ENCODE measurements around the gene GPR158.
A peak's percentile ranks its signal among the peaks of the same experiment; 100 is the strongest.
"Not testable (repeated sequence)": the region's sequence is repeated elsewhere in the genome, so short reads cannot be mapped to it uniquely, and the experiment has no call there.

Gene GPR158, protein sequence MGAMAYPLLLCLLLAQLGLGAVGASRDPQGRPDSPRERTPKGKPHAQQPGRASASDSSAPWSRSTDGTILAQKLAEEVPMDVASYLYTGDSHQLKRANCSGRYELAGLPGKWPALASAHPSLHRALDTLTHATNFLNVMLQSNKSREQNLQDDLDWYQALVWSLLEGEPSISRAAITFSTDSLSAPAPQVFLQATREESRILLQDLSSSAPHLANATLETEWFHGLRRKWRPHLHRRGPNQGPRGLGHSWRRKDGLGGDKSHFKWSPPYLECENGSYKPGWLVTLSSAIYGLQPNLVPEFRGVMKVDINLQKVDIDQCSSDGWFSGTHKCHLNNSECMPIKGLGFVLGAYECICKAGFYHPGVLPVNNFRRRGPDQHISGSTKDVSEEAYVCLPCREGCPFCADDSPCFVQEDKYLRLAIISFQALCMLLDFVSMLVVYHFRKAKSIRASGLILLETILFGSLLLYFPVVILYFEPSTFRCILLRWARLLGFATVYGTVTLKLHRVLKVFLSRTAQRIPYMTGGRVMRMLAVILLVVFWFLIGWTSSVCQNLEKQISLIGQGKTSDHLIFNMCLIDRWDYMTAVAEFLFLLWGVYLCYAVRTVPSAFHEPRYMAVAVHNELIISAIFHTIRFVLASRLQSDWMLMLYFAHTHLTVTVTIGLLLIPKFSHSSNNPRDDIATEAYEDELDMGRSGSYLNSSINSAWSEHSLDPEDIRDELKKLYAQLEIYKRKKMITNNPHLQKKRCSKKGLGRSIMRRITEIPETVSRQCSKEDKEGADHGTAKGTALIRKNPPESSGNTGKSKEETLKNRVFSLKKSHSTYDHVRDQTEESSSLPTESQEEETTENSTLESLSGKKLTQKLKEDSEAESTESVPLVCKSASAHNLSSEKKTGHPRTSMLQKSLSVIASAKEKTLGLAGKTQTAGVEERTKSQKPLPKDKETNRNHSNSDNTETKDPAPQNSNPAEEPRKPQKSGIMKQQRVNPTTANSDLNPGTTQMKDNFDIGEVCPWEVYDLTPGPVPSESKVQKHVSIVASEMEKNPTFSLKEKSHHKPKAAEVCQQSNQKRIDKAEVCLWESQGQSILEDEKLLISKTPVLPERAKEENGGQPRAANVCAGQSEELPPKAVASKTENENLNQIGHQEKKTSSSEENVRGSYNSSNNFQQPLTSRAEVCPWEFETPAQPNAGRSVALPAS (N-terminal part only)

DNA sequence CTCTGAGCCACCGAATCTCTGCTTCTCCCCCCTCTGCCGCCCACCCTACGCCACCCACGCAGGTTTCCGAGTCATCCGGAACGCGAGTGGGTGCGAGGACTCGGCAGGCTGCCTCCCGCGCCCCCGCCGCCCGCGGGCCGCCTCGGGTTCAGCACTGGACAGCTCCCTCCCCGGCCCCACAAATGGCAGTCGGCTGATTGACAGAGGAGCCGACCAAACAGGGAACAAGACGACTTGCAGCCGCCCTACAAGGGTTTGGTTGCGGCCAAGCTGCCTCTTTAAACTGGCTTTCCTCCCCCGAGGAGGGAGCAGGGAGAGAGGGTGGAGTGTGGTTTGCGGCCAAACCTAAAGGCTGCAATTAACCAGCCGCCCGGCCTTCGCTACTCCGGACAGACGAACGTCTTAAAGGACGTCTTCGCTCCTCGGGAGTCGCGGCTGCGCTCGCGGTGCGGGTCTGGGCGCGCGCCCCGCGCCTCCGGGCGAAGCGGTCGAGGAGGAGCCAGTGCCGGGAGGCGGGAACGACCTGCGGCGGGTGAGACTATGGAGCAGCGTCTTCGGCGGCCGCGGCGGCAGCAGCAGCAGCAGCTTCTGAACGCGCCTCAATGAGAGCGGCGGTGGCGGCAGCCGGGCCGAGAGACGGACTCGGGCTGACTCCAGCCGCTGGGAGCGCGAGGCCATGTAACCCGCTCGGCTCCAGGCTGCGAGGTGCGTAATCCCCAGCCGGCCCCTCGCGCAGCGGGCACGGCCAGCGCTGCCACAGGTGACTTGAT is at the start of gene GPR158:
Gene GPR158, plus strand, starts transcription at position 541 of the 770 bp plus-strand sequence. CDS start 420 bp downstream, outside the sequence.
- DNase-seq (ENCODE audit: low read depth), result peak; percentile 83
- peak within 1 kb of the TSS; percentile 62 for H3K4me3 ChIP-seq (ENCODE audit: low read depth, low read length)

DNA sequence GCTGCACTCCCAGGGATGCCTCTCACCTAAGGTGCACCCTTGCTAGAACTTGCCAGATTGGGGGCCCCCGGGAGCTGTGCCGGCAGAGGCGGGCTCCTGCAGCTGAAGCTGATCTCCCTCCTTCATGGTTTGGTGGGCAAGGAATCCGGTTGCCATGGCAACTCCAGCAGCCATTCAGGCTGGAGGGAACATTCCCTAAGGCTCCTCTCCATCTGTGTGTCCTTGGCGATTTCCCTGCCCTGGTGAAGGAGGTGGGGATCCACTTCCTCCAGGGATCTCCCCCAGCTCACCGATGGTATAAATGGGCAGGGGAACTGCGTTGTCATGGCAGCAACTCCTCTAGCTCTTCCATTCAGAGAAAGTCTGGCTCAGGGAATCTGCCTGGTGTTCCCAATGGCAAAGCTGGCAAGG is 49.6 kb upstream of the GPR158 start:
- DNase-seq (ENCODE audit: low read depth), result no peak

GRCh38 chr10:25129592-25129991 is 45.2 kb upstream of the GPR158 start:
- no peak for DNase-seq (ENCODE audit: low read depth)

More for the DNA sequence above, 49.6 kb upstream of the GPR158 start:
- H3K4me3 ChIP-seq (ENCODE audit: low read depth, low read length), result no peak overlapping the region

GRCh38 chr10:25130906-25131305 is 43.9 kb upstream of the GPR158 start:
- peak; percentile 6 for DNase-seq (ENCODE audit: low read depth)
- H3K4me3 ChIP-seq (ENCODE audit: low read depth, low read length), result no peak overlapping the region

More at GRCh38 chr10:25129592-25129991, 45.2 kb upstream of the GPR158 start:
- no peak overlapping the region for H3K4me3 ChIP-seq (ENCODE audit: low read depth, low read length)

- DNase-seq (ENCODE audit: low read depth), result no peak
Observed at GRCh38 chr10:25142116-25142864, 32.5 kb upstream of the GPR158 start.

DNA sequence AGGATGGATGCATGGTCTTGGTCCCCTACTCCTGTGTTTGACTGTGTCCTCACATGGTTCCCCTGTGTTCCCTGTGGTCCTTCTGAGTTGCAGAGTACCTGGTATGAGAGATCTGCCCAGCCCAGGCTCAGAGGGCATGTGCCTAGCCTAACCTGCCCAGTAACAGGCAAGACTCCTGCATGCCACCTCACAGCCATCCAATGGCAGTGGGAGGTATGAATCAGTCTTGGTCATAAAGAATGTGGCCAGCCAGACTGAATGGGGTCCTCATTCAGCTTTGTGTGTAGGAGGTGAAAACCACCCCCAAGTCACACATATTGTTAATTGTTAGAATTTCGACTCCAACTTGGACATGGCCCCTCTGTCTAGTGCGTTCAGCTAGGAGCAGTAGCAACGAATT is 17.2 kb upstream of the GPR158 start:
- H3K4me3 ChIP-seq (ENCODE audit: low read depth, low read length), result no peak overlapping the region
- no peak for DNase-seq (ENCODE audit: low read depth)

More at GRCh38 chr10:25142116-25142864, 32.5 kb upstream of the GPR158 start:
- no peak overlapping the region for H3K4me3 ChIP-seq (ENCODE audit: low read depth, low read length)

- H3K4me3 ChIP-seq (ENCODE audit: low read depth, low read length), result no peak overlapping the region
- no peak for DNase-seq (ENCODE audit: low read depth)
Observed at GRCh38 chr10:25159591-25159990, 15.2 kb upstream of the GPR158 start.

- no peak overlapping the region for H3K4me3 ChIP-seq (ENCODE audit: low read depth, low read length)
- no peak for DNase-seq (ENCODE audit: low read depth)
Observed at GRCh38 chr10:25162391-25162790, 12.4 kb upstream of the GPR158 start.

DNA sequence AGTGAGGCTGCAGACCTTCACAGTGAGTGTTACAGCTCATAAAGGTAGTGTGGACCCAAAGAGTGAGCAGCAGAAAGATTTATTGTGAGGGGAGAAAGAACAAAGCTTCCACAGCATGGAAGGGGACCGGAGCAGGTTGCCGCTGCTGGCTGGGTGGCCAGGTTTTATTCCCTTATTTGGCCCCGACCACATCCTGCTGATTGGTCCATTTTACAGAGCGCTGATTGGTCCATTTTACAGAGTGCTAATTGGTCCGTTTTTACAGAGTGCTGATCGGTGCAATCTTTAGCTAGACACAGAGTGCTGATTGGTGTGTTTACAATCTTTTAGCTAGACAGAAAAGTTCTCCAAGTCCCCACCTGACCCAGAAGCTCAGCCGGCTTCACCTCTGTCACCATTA is 11.3 kb upstream of the GPR158 start:
- not testable (repeated sequence) for DNase-seq (ENCODE audit: low read depth); H3K4me3 ChIP-seq (ENCODE audit: low read depth, low read length)

DNA sequence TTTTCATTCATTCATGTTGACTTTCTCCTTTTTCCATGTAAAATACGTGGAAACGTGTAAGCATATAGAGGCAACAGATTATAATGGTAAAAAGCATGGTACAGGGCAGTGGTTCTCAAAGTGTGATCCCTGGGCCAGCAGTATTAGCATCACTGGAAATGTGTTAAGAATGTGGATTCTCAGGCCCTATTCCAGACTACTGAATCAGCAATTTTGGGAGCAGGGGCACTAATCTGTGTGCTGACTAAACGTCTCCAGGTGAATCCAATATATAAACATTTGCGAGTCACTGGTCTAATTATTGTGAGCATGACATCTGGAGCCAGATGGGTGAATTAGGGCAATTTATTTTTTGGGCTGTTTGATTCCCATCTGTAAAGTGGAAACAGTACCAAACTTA is 5.1 kb upstream of the GPR158 start:
- no peak overlapping the region for H3K4me3 ChIP-seq (ENCODE audit: low read depth, low read length)
- DNase-seq (ENCODE audit: low read depth), result no peak

- H3K4me3 ChIP-seq (ENCODE audit: low read depth, low read length), result no peak overlapping the region
- no peak for DNase-seq (ENCODE audit: low read depth)
Observed at GRCh38 chr10:25170627-25171026, 4.2 kb upstream of the GPR158 start.

DNA sequence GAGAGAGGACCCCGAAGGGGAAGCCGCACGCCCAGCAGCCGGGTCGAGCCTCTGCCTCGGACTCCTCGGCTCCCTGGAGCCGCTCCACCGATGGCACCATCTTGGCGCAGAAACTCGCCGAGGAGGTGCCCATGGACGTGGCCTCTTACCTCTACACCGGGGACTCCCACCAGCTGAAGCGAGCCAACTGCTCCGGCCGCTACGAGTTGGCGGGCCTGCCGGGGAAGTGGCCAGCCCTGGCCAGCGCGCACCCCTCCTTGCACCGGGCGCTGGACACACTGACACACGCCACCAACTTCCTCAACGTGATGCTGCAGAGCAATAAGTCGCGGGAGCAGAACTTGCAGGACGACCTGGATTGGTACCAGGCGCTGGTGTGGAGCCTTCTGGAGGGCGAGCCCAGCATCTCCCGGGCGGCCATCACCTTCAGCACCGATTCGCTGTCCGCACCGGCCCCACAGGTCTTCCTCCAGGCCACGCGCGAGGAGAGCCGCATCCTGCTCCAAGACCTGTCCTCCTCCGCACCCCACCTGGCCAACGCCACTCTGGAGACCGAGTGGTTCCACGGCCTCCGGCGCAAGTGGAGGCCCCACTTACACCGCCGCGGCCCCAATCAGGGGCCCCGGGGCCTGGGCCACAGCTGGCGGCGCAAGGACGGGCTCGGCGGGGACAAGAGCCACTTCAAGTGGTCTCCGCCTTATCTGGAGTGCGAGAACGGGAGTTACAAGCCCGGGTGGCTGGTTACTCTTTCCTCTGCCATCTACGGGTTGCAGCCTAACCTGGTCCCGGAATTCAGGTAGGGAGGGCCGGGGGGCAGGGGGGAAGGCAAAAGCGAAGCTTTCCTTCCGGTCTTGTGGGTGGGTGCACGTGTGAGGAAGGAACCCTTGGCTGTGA is 973 bp downstream of the GPR158 start:
- no peak overlapping the region for H3K4me3 ChIP-seq (ENCODE audit: low read depth, low read length)
- no peak for DNase-seq (ENCODE audit: low read depth)

GRCh38 chr10:25176421-25176968 is 1.7 kb downstream of the GPR158 start:
- no peak for DNase-seq (ENCODE audit: low read depth)
- no peak overlapping the region for H3K4me3 ChIP-seq (ENCODE audit: low read depth, low read length)

- H3K4me3 ChIP-seq (ENCODE audit: low read depth, low read length), result no peak overlapping the region
Observed at GRCh38 chr10:25177093-25177753, 2.4 kb downstream of the GPR158 start.

DNA sequence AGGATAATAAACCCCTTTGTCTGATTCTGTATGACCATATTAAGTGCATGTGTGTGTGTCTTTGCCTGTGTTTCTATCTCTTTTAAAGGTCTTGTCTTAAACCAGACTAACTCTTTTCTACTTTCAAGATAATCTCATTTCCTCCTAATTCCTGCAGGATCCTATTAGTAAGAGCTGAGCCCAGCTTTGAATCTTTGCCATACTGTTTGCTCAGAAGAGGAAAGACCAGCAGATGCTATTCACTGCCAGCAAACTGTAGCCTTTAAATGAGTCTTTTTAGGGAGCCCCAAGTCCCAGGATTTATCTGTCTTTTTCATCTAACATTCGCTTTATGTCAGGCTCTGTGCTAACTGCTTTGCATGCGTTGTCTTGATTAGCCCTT is 2.9 kb downstream of the GPR158 start:
- H3K4me3 ChIP-seq (ENCODE audit: low read depth, low read length), result no peak overlapping the region
- DNase-seq (ENCODE audit: low read depth), result no peak

More at GRCh38 chr10:25177093-25177753, 2.4 kb downstream of the GPR158 start:
- no peak for DNase-seq (ENCODE audit: low read depth)

DNA sequence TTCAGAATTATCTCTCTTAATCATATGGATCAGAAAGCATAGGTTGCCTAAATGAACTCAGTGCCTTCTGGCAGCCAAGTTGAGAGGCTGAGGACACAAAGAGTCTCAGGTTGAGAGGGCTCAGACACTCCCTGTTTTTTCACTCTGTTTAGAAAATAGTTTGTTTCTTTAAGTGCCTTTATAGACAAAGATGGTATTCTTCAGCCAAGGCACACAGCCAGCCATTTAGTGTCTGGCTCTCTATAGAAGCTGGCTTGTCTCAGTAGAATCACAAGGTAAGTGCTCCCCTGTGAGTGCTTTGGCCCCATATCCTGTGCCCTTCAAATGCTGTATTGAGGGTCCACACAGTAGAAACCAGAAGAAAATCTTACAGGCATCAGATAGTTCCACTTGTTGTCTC is 3.6 kb downstream of the GPR158 start:
- H3K4me3 ChIP-seq (ENCODE audit: low read depth, low read length), result no peak overlapping the region
- no peak for DNase-seq (ENCODE audit: low read depth)

- H3K4me3 ChIP-seq (ENCODE audit: low read depth, low read length), result no peak overlapping the region
- DNase-seq (ENCODE audit: low read depth), result no peak
Observed at GRCh38 chr10:25180801-25181200, 6.0 kb downstream of the GPR158 start.
